22Rv1 (cell line): Measurements from ENCODE around the gene ST3GAL3.

ENCODE experiments used
- H3K27ac ChIP-seq: fragments of 450-650 bp; 2 replicates; pipeline ENCODE4 v1.5.1; 2017
- CTCF ChIP-seq: fragments of 450-650 bp; IDR thresholded peaks from 2 replicates; pipeline ENCODE4 v1.5.1; 2017; ENCODE audit warnings: mild to moderate bottlenecking
- ZFX ChIP-seq: fragments of 450-650 bp; IDR thresholded peaks from 2 replicates; pipeline ENCODE4 v1.6.1; 2017; ENCODE audit warnings: antibody characterized with exemption, borderline replicate concordance

Gene ST3GAL3

GRCh38 chr1:43953361-43953760 is 246.0 kb downstream of the ST3GAL3 start:
- TF ChIP-seq CTCF (no peak), ZFX (no peak)
- H3K27ac ChIP-seq = no peak overlapping the region

GRCh38 chr1:43954036-43954435 is 246.7 kb downstream of the ST3GAL3 start:
- no peak for TF ChIP-seq CTCF
- no peak for TF ChIP-seq ZFX
- H3K27ac ChIP-seq = no peak overlapping the region

GRCh38 chr1:43956234-43956633 is 248.9 kb downstream of the ST3GAL3 start:
- H3K27ac ChIP-seq = no peak overlapping the region
- TF ChIP-seq CTCF (no peak), ZFX (no peak)

- no peak for TF ChIP-seq ZFX
- TF ChIP-seq CTCF = no peak
- H3K27ac ChIP-seq = no peak overlapping the region
These were observed 250.2 kb downstream of the ST3GAL3 start for GRCh38 chr1:43957407-43958040.

GRCh38 chr1:43958351-43959255 is 251.3 kb downstream of the ST3GAL3 start:
- no peak for TF ChIP-seq ZFX
- TF ChIP-seq CTCF = no peak
- no peak overlapping the region for H3K27ac ChIP-seq

- TF ChIP-seq ZFX = no peak
- TF ChIP-seq CTCF = no peak
These were observed 253.5 kb downstream of the ST3GAL3 start for GRCh38 chr1:43960798-43961197.

GRCh38 chr1:43961692-43962091 is 254.4 kb downstream of the ST3GAL3 start:
- H3K27ac ChIP-seq = no peak overlapping the region
- TF ChIP-seq CTCF (no peak), ZFX (no peak)

More at GRCh38 chr1:43960798-43961197, 253.5 kb downstream of the ST3GAL3 start:
- no peak overlapping the region for H3K27ac ChIP-seq
